ENCODE measurements around the gene MRPL9.

MRPL9 gene

GRCh38 chr1:151762941-151763921 is at the start of gene MRPL9:
TSS of gene MRPL9 (minus strand) at chr1:151763496. CDS start at chr1:151763479, 17 bp downstream.
- DNase-seq = peak; percentile 89

GRCh38 chr1:151811181-151811580 is 47.9 kb upstream of the MRPL9 start:
- no peak for DNase-seq

- no peak for DNase-seq
Observed at GRCh38 chr1:151809985-151810556, 46.8 kb upstream of the MRPL9 start.

- no peak for DNase-seq
Observed at GRCh38 chr1:151809290-151809984, 46.1 kb upstream of the MRPL9 start.

GRCh38 chr1:151807766-151808165 is 44.5 kb upstream of the MRPL9 start:
- no peak for DNase-seq

GRCh38 chr1:151807131-151807530 is 43.8 kb upstream of the MRPL9 start:
- no peak for DNase-seq

GRCh38 chr1:151806170-151806569 is 42.9 kb upstream of the MRPL9 start:
- DNase-seq = no peak

GRCh38 chr1:151805066-151805820 is 41.9 kb upstream of the MRPL9 start, which contains the start of gene LINGO4:
TSS of gene LINGO4 (minus strand) at chr1:151805419. CDS start at chr1:151802704, 2,715 bp downstream.
- no peak for DNase-seq

- no peak for DNase-seq
Observed at GRCh38 chr1:151803915-151804314, 40.6 kb upstream of the MRPL9 start.

GRCh38 chr1:151803164-151803563 is 39.9 kb upstream of the MRPL9 start:
- DNase-seq = no peak

GRCh38 chr1:151802372-151802771 is 39.1 kb upstream of the MRPL9 start:
- DNase-seq = no peak

- DNase-seq = no peak
Observed at GRCh38 chr1:151801846-151802245, 38.5 kb upstream of the MRPL9 start.

GRCh38 chr1:151801310-151801820 is 38.1 kb upstream of the MRPL9 start:
- no peak for DNase-seq

- DNase-seq = no peak
Observed at GRCh38 chr1:151800830-151801229, 37.5 kb upstream of the MRPL9 start.

GRCh38 chr1:151799179-151800022 is 36.1 kb upstream of the MRPL9 start:
- DNase-seq = no peak

- DNase-seq = no peak
Observed at GRCh38 chr1:151798571-151798970, 35.3 kb upstream of the MRPL9 start.

- DNase-seq = no peak
Observed at GRCh38 chr1:151790940-151791651, 27.8 kb upstream of the MRPL9 start.

- peak; percentile 99 for DNase-seq
Observed at GRCh38 chr1:151790071-151790939, 27.0 kb upstream of the MRPL9 start, which contains the start of gene TDRKH. TSS of gene TDRKH (minus strand) at chr1:151790500. CDS start at chr1:151783022, 7,478 bp downstream.

- DNase-seq = no peak
Observed at GRCh38 chr1:151787689-151788088, 24.4 kb upstream of the MRPL9 start.

- no peak for DNase-seq
Observed at GRCh38 chr1:151783796-151784195, 20.5 kb upstream of the MRPL9 start.

Data from activated naive CD4-positive, alpha-beta T cell treated with Interleukin-2 at 50 U/mL for 16 hours (primary cell).